HL-60 (cell line): ENCODE measurements around the gene MYMX.

Experiments
- GABPA ChIP-seq: IDR thresholded peaks from 2 replicates; pipeline ENCODE4 v1.6.1; 2012; ENCODE audit warnings: low read depth
- POLR2AphosphoS5 ChIP-seq: IDR thresholded peaks from 2 replicates; pipeline ENCODE4 v1.6.1; 2012; ENCODE audit warnings: low read depth
- TF ChIP-seq, protein P1 (sequence below): IDR thresholded peaks from 2 replicates; pipeline ENCODE4 v1.6.1; 2012; ENCODE audit warnings: low read depth; ENCODE audit not compliant: insufficient replicate concordance
- TF ChIP-seq, protein P2 (sequence below): IDR thresholded peaks from one replicate; pipeline ENCODE4 v1.5.1; 2011; ENCODE audit warnings: low read length, control low read depth, inconsistent platforms; ENCODE audit not compliant: insufficient read depth

DNA sequence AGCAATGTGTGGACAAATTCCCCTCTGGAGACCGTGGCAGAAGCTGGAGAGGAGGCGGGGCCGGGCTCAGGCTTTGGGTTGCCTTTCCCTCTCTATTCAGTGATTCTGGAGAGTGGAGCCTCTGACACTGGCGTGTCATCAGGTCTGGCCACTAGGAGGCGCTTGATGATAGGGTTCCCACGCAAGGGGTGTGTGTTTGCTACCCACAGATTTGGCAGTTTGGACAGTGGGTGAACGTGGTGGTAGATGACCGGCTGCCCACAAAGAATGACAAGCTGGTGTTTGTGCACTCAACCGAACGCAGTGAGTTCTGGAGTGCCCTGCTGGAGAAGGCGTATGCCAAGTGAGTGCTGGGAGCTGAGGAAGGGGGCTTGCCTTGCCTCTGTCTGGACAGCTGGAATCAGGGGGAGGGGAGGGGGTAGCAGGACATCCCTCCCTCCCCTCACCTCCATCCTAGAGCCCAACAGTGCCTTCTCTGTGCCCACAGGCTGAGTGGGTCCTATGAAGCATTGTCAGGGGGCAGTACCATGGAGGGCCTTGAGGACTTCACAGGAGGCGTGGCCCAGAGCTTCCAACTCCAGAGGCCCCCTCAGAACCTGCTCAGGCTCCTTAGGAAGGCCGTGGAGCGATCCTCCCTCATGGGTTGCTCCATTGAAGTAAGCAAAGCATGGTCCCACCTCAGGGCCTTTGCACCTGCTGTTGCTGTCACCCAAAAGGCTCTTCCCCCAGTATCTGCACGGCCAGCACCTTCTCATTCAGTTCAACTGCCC lies 43.8 kb upstream of the MYMX start:
- TF ChIP-seq, protein P1, sequence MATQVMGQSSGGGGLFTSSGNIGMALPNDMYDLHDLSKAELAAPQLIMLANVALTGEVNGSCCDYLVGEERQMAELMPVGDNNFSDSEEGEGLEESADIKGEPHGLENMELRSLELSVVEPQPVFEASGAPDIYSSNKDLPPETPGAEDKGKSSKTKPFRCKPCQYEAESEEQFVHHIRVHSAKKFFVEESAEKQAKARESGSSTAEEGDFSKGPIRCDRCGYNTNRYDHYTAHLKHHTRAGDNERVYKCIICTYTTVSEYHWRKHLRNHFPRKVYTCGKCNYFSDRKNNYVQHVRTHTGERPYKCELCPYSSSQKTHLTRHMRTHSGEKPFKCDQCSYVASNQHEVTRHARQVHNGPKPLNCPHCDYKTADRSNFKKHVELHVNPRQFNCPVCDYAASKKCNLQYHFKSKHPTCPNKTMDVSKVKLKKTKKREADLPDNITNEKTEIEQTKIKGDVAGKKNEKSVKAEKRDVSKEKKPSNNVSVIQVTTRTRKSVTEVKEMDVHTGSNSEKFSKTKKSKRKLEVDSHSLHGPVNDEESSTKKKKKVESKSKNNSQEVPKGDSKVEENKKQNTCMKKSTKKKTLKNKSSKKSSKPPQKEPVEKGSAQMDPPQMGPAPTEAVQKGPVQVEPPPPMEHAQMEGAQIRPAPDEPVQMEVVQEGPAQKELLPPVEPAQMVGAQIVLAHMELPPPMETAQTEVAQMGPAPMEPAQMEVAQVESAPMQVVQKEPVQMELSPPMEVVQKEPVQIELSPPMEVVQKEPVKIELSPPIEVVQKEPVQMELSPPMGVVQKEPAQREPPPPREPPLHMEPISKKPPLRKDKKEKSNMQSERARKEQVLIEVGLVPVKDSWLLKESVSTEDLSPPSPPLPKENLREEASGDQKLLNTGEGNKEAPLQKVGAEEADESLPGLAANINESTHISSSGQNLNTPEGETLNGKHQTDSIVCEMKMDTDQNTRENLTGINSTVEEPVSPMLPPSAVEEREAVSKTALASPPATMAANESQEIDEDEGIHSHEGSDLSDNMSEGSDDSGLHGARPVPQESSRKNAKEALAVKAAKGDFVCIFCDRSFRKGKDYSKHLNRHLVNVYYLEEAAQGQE = no peak
- TF ChIP-seq, protein P2, sequence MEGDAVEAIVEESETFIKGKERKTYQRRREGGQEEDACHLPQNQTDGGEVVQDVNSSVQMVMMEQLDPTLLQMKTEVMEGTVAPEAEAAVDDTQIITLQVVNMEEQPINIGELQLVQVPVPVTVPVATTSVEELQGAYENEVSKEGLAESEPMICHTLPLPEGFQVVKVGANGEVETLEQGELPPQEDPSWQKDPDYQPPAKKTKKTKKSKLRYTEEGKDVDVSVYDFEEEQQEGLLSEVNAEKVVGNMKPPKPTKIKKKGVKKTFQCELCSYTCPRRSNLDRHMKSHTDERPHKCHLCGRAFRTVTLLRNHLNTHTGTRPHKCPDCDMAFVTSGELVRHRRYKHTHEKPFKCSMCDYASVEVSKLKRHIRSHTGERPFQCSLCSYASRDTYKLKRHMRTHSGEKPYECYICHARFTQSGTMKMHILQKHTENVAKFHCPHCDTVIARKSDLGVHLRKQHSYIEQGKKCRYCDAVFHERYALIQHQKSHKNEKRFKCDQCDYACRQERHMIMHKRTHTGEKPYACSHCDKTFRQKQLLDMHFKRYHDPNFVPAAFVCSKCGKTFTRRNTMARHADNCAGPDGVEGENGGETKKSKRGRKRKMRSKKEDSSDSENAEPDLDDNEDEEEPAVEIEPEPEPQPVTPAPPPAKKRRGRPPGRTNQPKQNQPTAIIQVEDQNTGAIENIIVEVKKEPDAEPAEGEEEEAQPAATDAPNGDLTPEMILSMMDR = peak; percentile 89
- TF ChIP-seq POLR2AphosphoS5 (no peak), GABPA (no peak)
